ENCODE measurements around the gene GRB10. TPM values are rescaled to one million over a fixed set of nuclear protein-coding genes. Genes with fewer than 3 reads are reported as not detected.

Gene GRB10
- total RNA-seq, 1 donor from 2014 or later, result 91.1 TPM

- no peak for DNase-seq (ENCODE audit: low read depth, low spot score)
Observed at GRCh38 chr7:50803359-50804337, 21.0 kb upstream of the GRB10 start.

GRCh38 chr7:50801907-50802306, 19.2 kb upstream of the GRB10 start:
- no peak for DNase-seq (ENCODE audit: low read depth, low spot score)

- no peak for DNase-seq (ENCODE audit: low read depth, low spot score)
Observed at GRCh38 chr7:50799873-50800272, 17.2 kb upstream of the GRB10 start.

- no peak for DNase-seq (ENCODE audit: low read depth, low spot score)
Observed at GRCh38 chr7:50798126-50798525, 15.4 kb upstream of the GRB10 start.

GRCh38 chr7:50795831-50796230, 13.1 kb upstream of the GRB10 start:
- no peak for DNase-seq (ENCODE audit: low read depth, low spot score)

- no peak for DNase-seq (ENCODE audit: low read depth, low spot score)
Observed at GRCh38 chr7:50795253-50795652, 12.6 kb upstream of the GRB10 start.

- DNase-seq (ENCODE audit: low read depth, low spot score), result no peak
Observed at GRCh38 chr7:50793947-50794570, 11.4 kb upstream of the GRB10 start.

- DNase-seq (ENCODE audit: low read depth, low spot score), result no peak
Observed at GRCh38 chr7:50793120-50793946, 10.6 kb upstream of the GRB10 start.

- no peak for DNase-seq (ENCODE audit: low read depth, low spot score)
Observed at GRCh38 chr7:50792342-50793119, 9.8 kb upstream of the GRB10 start.

- no peak for DNase-seq (ENCODE audit: low read depth, low spot score)
Observed at GRCh38 chr7:50791938-50792341, 9.2 kb upstream of the GRB10 start.

GRCh38 chr7:50791363-50791937, 8.8 kb upstream of the GRB10 start:
- no peak for DNase-seq (ENCODE audit: low read depth, low spot score)

GRCh38 chr7:50790381-50790780, 7.7 kb upstream of the GRB10 start:
- DNase-seq (ENCODE audit: low read depth, low spot score), result no peak

- no peak for DNase-seq (ENCODE audit: low read depth, low spot score)
Observed at GRCh38 chr7:50788382-50788781, 5.7 kb upstream of the GRB10 start.

GRCh38 chr7:50787825-50788224, 5.1 kb upstream of the GRB10 start:
- no peak for DNase-seq (ENCODE audit: low read depth, low spot score)

GRCh38 chr7:50785346-50785745, 2.6 kb upstream of the GRB10 start:
- DNase-seq (ENCODE audit: low read depth, low spot score), result no peak

GRCh38 chr7:50783801-50784507, 1.3 kb upstream of the GRB10 start:
- DNase-seq (ENCODE audit: low read depth, low spot score), result no peak

GRCh38 chr7:50783303-50783702, 607 bp upstream of the GRB10 start:
- DNase-seq (ENCODE audit: low read depth, low spot score), result no peak

- no peak for DNase-seq (ENCODE audit: low read depth, low spot score)
Observed at GRCh38 chr7:50781381-50782293, 1.1 kb downstream of the GRB10 start.

- no peak for DNase-seq (ENCODE audit: low read depth, low spot score)
Observed at GRCh38 chr7:50780436-50780835, 2.3 kb downstream of the GRB10 start.
